ENCODE data around the gene IRAK1BP1. TPM values are rescaled to one million over a fixed set of nuclear protein-coding genes. Genes with fewer than 3 reads are reported as not detected.

IRAK1BP1 gene
- total and polyA plus RNA-seq, 10 of the 15 experiments (the other 5 are each of a cell fraction or from before 2014, with no cell fraction given) = 2.3 to 6.7 (median 3.9) TPM

GRCh38 chr6:78868116-78868515 is 765 bp downstream of the IRAK1BP1 start:
- DNase-seq (ENCODE audit: low read depth, low spot score) (no peak), FAIRE-seq (peak; percentile 69), ATAC-seq (no peak)
- in situ Hi-C loops (cut with MboI) = no loop called here
- TF ChIP-seq SMARCA5 (IDR thresholded peaks at IDR 0.05) (no peak), ZBTB11 (CRISPR knock-in tag; IDR thresholded peaks at IDR 0.05) (no peak), EGR1 (IDR thresholded peaks at IDR 0.05; ENCODE audit: borderline replicate concordance in 1 of 2, low read depth in 2 of 2, low read length in 2 of 2) (no peak), BHLHE40 (IDR thresholded peaks at IDR 0.05; ENCODE audit: borderline replicate concordance in 1 of 2, low read depth in 2 of 2, low read length in 1 of 2) (no peak), NBN (IDR thresholded peaks at IDR 0.05) (no peak), PAX8 (IDR thresholded peaks at IDR 0.05) (no peak), SRF (IDR thresholded peaks at IDR 0.05; ENCODE audit: low read depth in 2 of 2, low read length in 2 of 2) (no peak), ZNF24 (IDR thresholded peaks at IDR 0.05) (no peak)
- TF ChIP-seq, protein P1, sequence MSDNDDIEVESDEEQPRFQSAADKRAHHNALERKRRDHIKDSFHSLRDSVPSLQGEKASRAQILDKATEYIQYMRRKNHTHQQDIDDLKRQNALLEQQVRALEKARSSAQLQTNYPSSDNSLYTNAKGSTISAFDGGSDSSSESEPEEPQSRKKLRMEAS (IDR thresholded peaks at IDR 0.05; ENCODE audit: low read depth, low read length) = no peak
- TF ChIP-seq, protein P2, sequence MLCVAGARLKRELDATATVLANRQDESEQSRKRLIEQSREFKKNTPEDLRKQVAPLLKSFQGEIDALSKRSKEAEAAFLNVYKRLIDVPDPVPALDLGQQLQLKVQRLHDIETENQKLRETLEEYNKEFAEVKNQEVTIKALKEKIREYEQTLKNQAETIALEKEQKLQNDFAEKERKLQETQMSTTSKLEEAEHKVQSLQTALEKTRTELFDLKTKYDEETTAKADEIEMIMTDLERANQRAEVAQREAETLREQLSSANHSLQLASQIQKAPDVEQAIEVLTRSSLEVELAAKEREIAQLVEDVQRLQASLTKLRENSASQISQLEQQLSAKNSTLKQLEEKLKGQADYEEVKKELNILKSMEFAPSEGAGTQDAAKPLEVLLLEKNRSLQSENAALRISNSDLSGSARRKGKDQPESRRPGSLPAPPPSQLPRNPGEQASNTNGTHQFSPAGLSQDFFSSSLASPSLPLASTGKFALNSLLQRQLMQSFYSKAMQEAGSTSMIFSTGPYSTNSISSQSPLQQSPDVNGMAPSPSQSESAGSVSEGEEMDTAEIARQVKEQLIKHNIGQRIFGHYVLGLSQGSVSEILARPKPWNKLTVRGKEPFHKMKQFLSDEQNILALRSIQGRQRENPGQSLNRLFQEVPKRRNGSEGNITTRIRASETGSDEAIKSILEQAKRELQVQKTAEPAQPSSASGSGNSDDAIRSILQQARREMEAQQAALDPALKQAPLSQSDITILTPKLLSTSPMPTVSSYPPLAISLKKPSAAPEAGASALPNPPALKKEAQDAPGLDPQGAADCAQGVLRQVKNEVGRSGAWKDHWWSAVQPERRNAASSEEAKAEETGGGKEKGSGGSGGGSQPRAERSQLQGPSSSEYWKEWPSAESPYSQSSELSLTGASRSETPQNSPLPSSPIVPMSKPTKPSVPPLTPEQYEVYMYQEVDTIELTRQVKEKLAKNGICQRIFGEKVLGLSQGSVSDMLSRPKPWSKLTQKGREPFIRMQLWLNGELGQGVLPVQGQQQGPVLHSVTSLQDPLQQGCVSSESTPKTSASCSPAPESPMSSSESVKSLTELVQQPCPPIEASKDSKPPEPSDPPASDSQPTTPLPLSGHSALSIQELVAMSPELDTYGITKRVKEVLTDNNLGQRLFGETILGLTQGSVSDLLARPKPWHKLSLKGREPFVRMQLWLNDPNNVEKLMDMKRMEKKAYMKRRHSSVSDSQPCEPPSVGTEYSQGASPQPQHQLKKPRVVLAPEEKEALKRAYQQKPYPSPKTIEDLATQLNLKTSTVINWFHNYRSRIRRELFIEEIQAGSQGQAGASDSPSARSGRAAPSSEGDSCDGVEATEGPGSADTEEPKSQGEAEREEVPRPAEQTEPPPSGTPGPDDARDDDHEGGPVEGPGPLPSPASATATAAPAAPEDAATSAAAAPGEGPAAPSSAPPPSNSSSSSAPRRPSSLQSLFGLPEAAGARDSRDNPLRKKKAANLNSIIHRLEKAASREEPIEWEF (IDR thresholded peaks at IDR 0.05; ENCODE audit: insufficient replicate concordance, low read depth, low read length) = no peak
- Histone ChIP-seq H3K27ac (ENCODE audit: control insufficient read depth, insufficient read depth) (peak overlapping the region; percentile 90), H3K36me3 (ENCODE audit: control insufficient read depth in 2 of 2, insufficient read depth in 2 of 2, low read length in 1 of 2) (no peaks in the 10 kb centered on the region), H3K4me1 (ENCODE audit: control insufficient read depth, insufficient read depth, low read length) (no peaks in the 10 kb centered on the region), H4K20me1 (ENCODE audit: control insufficient read depth, insufficient read depth) (no peaks in the 10 kb centered on the region), H3K9ac (ENCODE audit: control insufficient read depth, insufficient read depth, low read length) (peak overlapping the region; percentile 92), H3K79me2 (ENCODE audit: control insufficient read depth, insufficient read depth, low read length) (peaks cover 5% of the 10 kb centered on the region), H3K9me3 (replicated peaks; ENCODE audit: control insufficient read depth, insufficient read depth, low read length) (no peaks in the 10 kb centered on the region), H2AFZ (ENCODE audit: control insufficient read depth, low read depth, low read length) (peak overlapping the region; percentile 100), H3K27me3 (replicated peaks in 1 of 2; ENCODE audit: control insufficient read depth in 2 of 2, insufficient read depth in 2 of 2, low read length in 1 of 2) (no peaks in the 10 kb centered on the region), H3K4me2 (ENCODE audit: control insufficient read depth, insufficient read depth) (peak overlapping the region; percentile 89), H3K4me3 (peak overlapping the region; percentile 90)
- intact Hi-C loops (cut with micrococcal nuclease; ENCODE audit: unreplicated experiment) = loop anchor here (5.0 to 10.0 kb wide), 3 partner anchors 364 to 677 kb away; partner anchors contain the start of gene HMGN3
- 61% methylated on average over 8 of the region's 8 CpGs for WGBS (ENCODE audit: insufficient coverage, insufficient replicate concordance, low lambda C conversion rate, missing lambda C conversion rate)
- POLR2A ChIA-PET = no interaction called here
- BruUV-seq (replicated peaks) = no TSS peak
- CTCF ChIA-PET = no interaction called here
- SMC1A ChIA-PET (ENCODE audit: uncharacterized antibody, unreplicated experiment) = no interaction called here
- RAD21 ChIA-PET (ENCODE audit: unreplicated experiment) = no interaction called here
